ENCODE measurements around the gene POLR2A.

The POLR2A gene

GRCh38 chr17:7483255-7484066 lies 705 bp upstream of the POLR2A start:
- H3K4me3 ChIP-seq (ENCODE audit: low read depth, low read length) = peak overlapping the region; percentile 97
- H2AFZ ChIP-seq = peak overlapping the region; percentile 80
- H3K4me2 ChIP-seq (ENCODE audit: low read length) = peak overlapping the region; percentile 100
- H3K36me3 ChIP-seq (ENCODE audit: control insufficient read depth, insufficient read depth, low read length) = no peaks in the 10 kb centered on the region
- peak overlapping the region; percentile 57 for H3K9ac ChIP-seq
- H3K27me3 ChIP-seq (ENCODE audit: control insufficient read depth, insufficient read depth, low read length) = no peaks in the 10 kb centered on the region
- TF ChIP-seq CTCF (IDR thresholded peaks at IDR 0.05) = no peak
- peaks cover 45% of the 10 kb centered on the region for H3K79me2 ChIP-seq
- H3K9me3 ChIP-seq (ENCODE audit: control insufficient read depth, low read length) = no peaks in the 10 kb centered on the region
- peaks cover 12% of the 10 kb centered on the region for H3K4me1 ChIP-seq
- peak overlapping the region; percentile 98 for H3K27ac ChIP-seq

- H3K4me3 ChIP-seq (ENCODE audit: low read depth, low read length) = peak overlapping the region; percentile 97
- H3K79me2 ChIP-seq = peaks cover 50% of the 10 kb centered on the region
- no peaks in the 10 kb centered on the region for H3K9me3 ChIP-seq (ENCODE audit: control insufficient read depth, low read length)
- no peaks in the 10 kb centered on the region for H3K36me3 ChIP-seq (ENCODE audit: control insufficient read depth, insufficient read depth, low read length)
- no peaks in the 10 kb centered on the region for H3K27me3 ChIP-seq (ENCODE audit: control insufficient read depth, insufficient read depth, low read length)
- H3K4me2 ChIP-seq (ENCODE audit: low read length) = peak overlapping the region; percentile 72
- TF ChIP-seq CTCF (IDR thresholded peaks at IDR 0.05) = no peak
- H3K4me1 ChIP-seq = peaks cover 10% of the 10 kb centered on the region
- H3K27ac ChIP-seq = peak overlapping the region; percentile 98
- peak overlapping the region; percentile 65 for H2AFZ ChIP-seq
- no peak overlapping the region for H3K9ac ChIP-seq
These were observed 782 bp downstream of the POLR2A start for GRCh38 chr17:7484919-7485377.

- Histone ChIP-seq H3K4me1 (peaks cover 6% of the 10 kb centered on the region), H3K27me3 (ENCODE audit: control insufficient read depth, insufficient read depth, low read length) (no peaks in the 10 kb centered on the region), H3K9me3 (ENCODE audit: control insufficient read depth, low read length) (no peaks in the 10 kb centered on the region), H3K4me2 (ENCODE audit: low read length) (peak overlapping the region; percentile 48), H3K9ac (no peak overlapping the region), H3K79me2 (peaks cover 52% of the 10 kb centered on the region), H3K27ac (no peak overlapping the region), H3K4me3 (ENCODE audit: low read depth, low read length) (peak overlapping the region; percentile 45), H2AFZ (no peak overlapping the region), H3K36me3 (ENCODE audit: control insufficient read depth, insufficient read depth, low read length) (no peaks in the 10 kb centered on the region)
- no peak for TF ChIP-seq CTCF (IDR thresholded peaks at IDR 0.05)
These were observed 2.0 kb downstream of the POLR2A start for GRCh38 chr17:7486181-7486580.

GRCh38 chr17:7490144-7490543 lies 6.0 kb downstream of the POLR2A start:
- no peaks in the 10 kb centered on the region for H3K36me3 ChIP-seq (ENCODE audit: control insufficient read depth, insufficient read depth, low read length)
- peaks cover 54% of the 10 kb centered on the region for H3K79me2 ChIP-seq
- H3K4me2 ChIP-seq (ENCODE audit: low read length) = no peak overlapping the region
- no peak overlapping the region for H3K27ac ChIP-seq
- H3K9ac ChIP-seq = no peak overlapping the region
- no peak for TF ChIP-seq CTCF (IDR thresholded peaks at IDR 0.05)
- no peaks in the 10 kb centered on the region for H3K27me3 ChIP-seq (ENCODE audit: control insufficient read depth, insufficient read depth, low read length)
- peaks cover 3% of the 10 kb centered on the region for H3K4me1 ChIP-seq
- H2AFZ ChIP-seq = no peak overlapping the region
- H3K9me3 ChIP-seq (ENCODE audit: control insufficient read depth, low read length) = no peaks in the 10 kb centered on the region
- H3K4me3 ChIP-seq (ENCODE audit: low read depth, low read length) = no peak overlapping the region

GRCh38 chr17:7491583-7491982 lies 7.4 kb downstream of the POLR2A start:
- H3K4me1 ChIP-seq = no peaks in the 10 kb centered on the region
- no peak for TF ChIP-seq CTCF (IDR thresholded peaks at IDR 0.05)
- H3K9me3 ChIP-seq (ENCODE audit: control insufficient read depth, low read length) = no peaks in the 10 kb centered on the region
- no peak overlapping the region for H3K27ac ChIP-seq
- H3K36me3 ChIP-seq (ENCODE audit: control insufficient read depth, insufficient read depth, low read length) = no peaks in the 10 kb centered on the region
- no peak overlapping the region for H3K4me2 ChIP-seq (ENCODE audit: low read length)
- no peak overlapping the region for H3K9ac ChIP-seq
- no peak overlapping the region for H2AFZ ChIP-seq
- H3K27me3 ChIP-seq (ENCODE audit: control insufficient read depth, insufficient read depth, low read length) = no peaks in the 10 kb centered on the region
- H3K79me2 ChIP-seq = peaks cover 46% of the 10 kb centered on the region
- H3K4me3 ChIP-seq (ENCODE audit: low read depth, low read length) = no peak overlapping the region
